OCI-LY3 (cell line): ENCODE measurements around the gene ANKS1B.

Experiments
- H2AFZ ChIP-seq: fragments of 200-600, 300-600 bp; shearing (Covaris generic); 2 replicates; pipeline ENCODE4 v1.6.0; 2014; ENCODE audit warnings: antibody characterized with exemption, low read depth, low read length
- H3K27ac ChIP-seq: fragments of 200-600, 300-600 bp; sonication (generic); 2 replicates; pipeline ENCODE4 v1.5.1; 2014; ENCODE audit warnings: mild to moderate bottlenecking, low read length, moderate library complexity, mixed read lengths
- H3K27me3 ChIP-seq: fragments of 200-600, 300-600 bp; sonication (generic); 2 replicates; pipeline ENCODE4 v1.6.1; 2014; ENCODE audit warnings: low read depth, low read length, mixed read lengths
- H3K36me3 ChIP-seq: fragments of 200-600, 300-600 bp; sonication (generic); replicated peaks from 2 replicates; pipeline ENCODE3; 2014; ENCODE audit warnings: low read depth, low read length, mixed read lengths
- H3K4me1 ChIP-seq: fragments of 300-600, 200-600 bp; sonication (generic); 2 replicates; pipeline ENCODE4 v1.6.1; 2014; ENCODE audit warnings: low read length, mixed read lengths
- H3K4me2 ChIP-seq: fragments of 200-600, 300-600 bp; sonication (generic); 2 replicates; pipeline ENCODE4 v1.6.1; 2014; ENCODE audit warnings: low read length, mixed read lengths
- H3K4me3 ChIP-seq: fragments of 300-600, 200-600 bp; sonication (generic); 2 replicates; pipeline ENCODE4 v1.5.1; 2014; ENCODE audit warnings: antibody characterized with exemption, mild to moderate bottlenecking, low read length, moderate library complexity
- H3K79me2 ChIP-seq: fragments of 300-600, 200-600 bp; shearing (Covaris generic); 2 replicates; pipeline ENCODE4 v1.6.1; 2014; ENCODE audit warnings: mild to moderate bottlenecking, low read length, mixed read lengths
- H3K9ac ChIP-seq: fragments of 300-600, 200-600 bp; shearing (Covaris generic); 2 replicates; pipeline ENCODE4 v1.6.0; 2014; ENCODE audit warnings: mild to moderate bottlenecking, low read length, moderate library complexity
- H3K9me3 ChIP-seq: fragments of 200-600, 300-600 bp; shearing (Covaris generic); 2 replicates; pipeline ENCODE4 v1.6.1; 2014; ENCODE audit warnings: low read length, mixed read lengths; ENCODE audit not compliant: insufficient read depth
- H4K20me1 ChIP-seq: fragments of 200-600, 300-600 bp; sonication (generic); 2 replicates; pipeline ENCODE4 v1.6.1; 2016; ENCODE audit warnings: low read length, mixed read lengths; ENCODE audit not compliant: insufficient read depth
- EZH2phosphoT487 ChIP-seq: fragments of 200-600 bp; shearing (Covaris generic); IDR thresholded peaks from 2 replicates; pipeline ENCODE4 v1.6.1; 2018; ENCODE audit warnings: antibody characterized with exemption, mixed run types, low read depth
- TF ChIP-seq, protein P1 (sequence below): fragments of 200-600, 300-600 bp; sonication (generic); IDR thresholded peaks from 2 replicates; pipeline ENCODE4 v1.5.1; 2014; ENCODE audit warnings: antibody characterized with exemption, low read length, low read depth

Gene ANKS1B

DNA sequence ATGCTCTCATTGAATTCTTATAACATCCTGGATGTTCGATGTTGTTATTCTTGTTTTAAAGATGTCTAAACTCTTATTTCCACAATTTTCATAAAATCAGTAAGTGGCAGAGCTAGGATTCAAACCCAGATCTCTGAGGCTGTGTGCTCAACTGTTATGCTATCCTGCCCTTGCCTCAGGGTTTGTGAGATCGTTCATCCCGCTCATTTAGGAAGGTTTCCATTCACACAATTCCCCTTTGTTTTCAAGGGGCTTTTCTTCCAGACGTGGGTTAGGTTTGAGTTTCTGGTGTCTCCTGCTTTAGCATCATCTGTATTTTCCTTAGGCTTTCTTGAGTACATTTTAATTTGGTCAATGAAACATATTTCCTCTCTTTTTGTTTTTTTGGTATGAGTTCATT lies 1270.3 kb downstream of the ANKS1B start:
- H3K9me3 ChIP-seq = no peaks in the 10 kb centered on the region
- H3K27me3 ChIP-seq = no peaks in the 10 kb centered on the region
- no peaks in the 10 kb centered on the region for H3K79me2 ChIP-seq
- peaks cover 18% of the 10 kb centered on the region for H3K36me3 ChIP-seq
- no peak for TF ChIP-seq EZH2phosphoT487
- TF ChIP-seq, protein P1, sequence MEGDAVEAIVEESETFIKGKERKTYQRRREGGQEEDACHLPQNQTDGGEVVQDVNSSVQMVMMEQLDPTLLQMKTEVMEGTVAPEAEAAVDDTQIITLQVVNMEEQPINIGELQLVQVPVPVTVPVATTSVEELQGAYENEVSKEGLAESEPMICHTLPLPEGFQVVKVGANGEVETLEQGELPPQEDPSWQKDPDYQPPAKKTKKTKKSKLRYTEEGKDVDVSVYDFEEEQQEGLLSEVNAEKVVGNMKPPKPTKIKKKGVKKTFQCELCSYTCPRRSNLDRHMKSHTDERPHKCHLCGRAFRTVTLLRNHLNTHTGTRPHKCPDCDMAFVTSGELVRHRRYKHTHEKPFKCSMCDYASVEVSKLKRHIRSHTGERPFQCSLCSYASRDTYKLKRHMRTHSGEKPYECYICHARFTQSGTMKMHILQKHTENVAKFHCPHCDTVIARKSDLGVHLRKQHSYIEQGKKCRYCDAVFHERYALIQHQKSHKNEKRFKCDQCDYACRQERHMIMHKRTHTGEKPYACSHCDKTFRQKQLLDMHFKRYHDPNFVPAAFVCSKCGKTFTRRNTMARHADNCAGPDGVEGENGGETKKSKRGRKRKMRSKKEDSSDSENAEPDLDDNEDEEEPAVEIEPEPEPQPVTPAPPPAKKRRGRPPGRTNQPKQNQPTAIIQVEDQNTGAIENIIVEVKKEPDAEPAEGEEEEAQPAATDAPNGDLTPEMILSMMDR = no peak
- H4K20me1 ChIP-seq = no peaks in the 10 kb centered on the region
- no peak overlapping the region for H3K27ac ChIP-seq
- H3K4me2 ChIP-seq = no peak overlapping the region
- no peak overlapping the region for H3K9ac ChIP-seq
- no peak overlapping the region for H3K4me3 ChIP-seq
- H2AFZ ChIP-seq = no peak overlapping the region
- no peaks in the 10 kb centered on the region for H3K4me1 ChIP-seq

DNA sequence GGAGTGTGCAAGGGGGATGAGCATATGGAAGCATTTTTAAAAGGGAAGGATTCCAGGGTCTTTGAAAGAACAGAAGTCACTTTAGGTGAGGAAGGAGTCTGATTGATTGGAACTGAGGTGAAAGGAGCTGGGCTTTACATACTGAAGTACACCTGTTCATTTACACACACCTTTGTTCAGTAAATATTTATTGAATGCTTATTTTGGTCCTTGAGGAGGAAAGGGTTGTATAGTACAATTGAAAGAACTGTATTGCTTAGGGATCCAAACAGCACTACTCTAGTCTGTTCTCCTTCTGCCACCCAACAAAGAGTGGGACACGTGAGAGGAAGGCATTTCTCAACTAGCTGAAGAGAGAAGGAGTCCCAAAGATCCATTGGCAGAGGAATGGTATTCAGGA lies 1275.7 kb downstream of the ANKS1B start:
- TF ChIP-seq, protein P1 = no peak
- TF ChIP-seq EZH2phosphoT487 = no peak
- Histone ChIP-seq H3K4me2 (no peak overlapping the region), H3K36me3 (peaks cover 14% of the 10 kb centered on the region)

DNA sequence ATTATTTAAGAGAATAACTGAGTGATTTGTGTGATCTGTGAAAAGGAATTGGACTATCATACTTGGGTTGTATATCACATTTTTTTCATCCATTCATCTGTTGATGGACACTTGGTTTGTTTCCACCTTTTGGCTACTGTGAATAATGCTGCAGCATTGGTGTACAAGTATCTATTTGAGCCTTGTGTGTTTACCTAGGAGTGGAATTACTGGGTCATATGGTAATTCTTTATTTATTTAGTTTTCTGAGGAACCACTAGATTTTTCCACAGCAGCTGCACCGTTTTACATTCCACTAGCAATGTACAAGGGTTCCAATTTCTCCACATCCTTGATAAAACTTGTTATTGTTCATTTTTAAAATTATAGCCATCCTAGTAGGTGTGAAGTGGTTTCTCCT lies 1283.6 kb downstream of the ANKS1B start:
- Histone ChIP-seq H4K20me1 (no peaks in the 10 kb centered on the region), H3K9me3 (no peaks in the 10 kb centered on the region), H3K27me3 (no peaks in the 10 kb centered on the region), H3K9ac (no peak overlapping the region), H3K36me3 (no peaks in the 10 kb centered on the region), H3K4me2 (no peak overlapping the region), H3K79me2 (no peaks in the 10 kb centered on the region), H3K4me1 (peaks cover 4% of the 10 kb centered on the region; the same call in 1 of the 2 replicates), H3K4me3 (no peak overlapping the region), H2AFZ (no peak overlapping the region), H3K27ac (no peak overlapping the region)
- no peak for TF ChIP-seq EZH2phosphoT487
- TF ChIP-seq, protein P1 = no peak

More for the DNA sequence above, 1275.7 kb downstream of the ANKS1B start:
- no peaks in the 10 kb centered on the region for H3K9me3 ChIP-seq
- H2AFZ ChIP-seq = no peak overlapping the region
- H3K4me1 ChIP-seq = no peaks in the 10 kb centered on the region
- no peak overlapping the region for H3K9ac ChIP-seq
- H3K79me2 ChIP-seq = no peaks in the 10 kb centered on the region
- no peaks in the 10 kb centered on the region for H3K27me3 ChIP-seq
- H3K27ac ChIP-seq = no peak overlapping the region
- no peaks in the 10 kb centered on the region for H4K20me1 ChIP-seq
- no peak overlapping the region for H3K4me3 ChIP-seq

DNA sequence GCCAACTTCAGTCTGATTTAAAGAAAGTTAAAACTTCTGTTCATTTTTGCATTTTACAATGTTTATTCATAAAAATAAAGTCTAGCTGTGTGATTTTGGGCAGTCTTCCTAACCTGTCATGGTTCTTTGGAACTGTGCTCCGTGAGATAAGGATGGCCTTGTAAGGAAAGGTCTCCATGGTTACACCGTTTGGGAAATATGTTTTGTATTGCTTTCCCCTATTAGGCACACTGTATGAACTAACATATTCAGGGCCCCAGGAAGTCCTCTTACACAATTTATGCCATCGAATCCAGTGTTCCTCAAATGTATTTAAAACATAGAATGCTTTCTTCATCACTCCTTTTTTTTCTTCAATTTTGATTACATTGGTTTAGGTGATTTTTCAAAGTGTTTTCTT lies 1285.2 kb downstream of the ANKS1B start:
- Histone ChIP-seq H3K4me3 (no peak overlapping the region), H3K9me3 (no peaks in the 10 kb centered on the region), H3K27me3 (no peaks in the 10 kb centered on the region), H3K4me1 (peaks cover 4% of the 10 kb centered on the region; the same call in 1 of the 2 replicates), H3K79me2 (no peaks in the 10 kb centered on the region), H2AFZ (no peak overlapping the region), H3K4me2 (no peak overlapping the region), H4K20me1 (no peaks in the 10 kb centered on the region), H3K9ac (no peak overlapping the region), H3K27ac (no peak overlapping the region), H3K36me3 (no peaks in the 10 kb centered on the region)
- TF ChIP-seq, protein P1 = no peak
- TF ChIP-seq EZH2phosphoT487 = no peak
